Mesothelial cell of epicardium (in vitro differentiated cells): ENCODE results near the gene PIF1. TPM values are rescaled to one million over a fixed set of nuclear protein-coding genes. Genes with fewer than 3 reads are reported as not detected.

ENCODE experiments used
- DNase-seq, 2 experiments: peaks; one replicate each; pipeline ENCODE4 v3.0.0; 2021; ENCODE audit warnings: low spot score in 2 of 2; ENCODE audit not compliant: unreplicated experiment in 2 of 2
- H3K27ac Mint-ChIP-seq: 2 replicates; pipeline ENCODE4 v1.8.0; 2021; ENCODE audit warnings: mixed read lengths
- H3K27me3 Mint-ChIP-seq: 2 replicates; pipeline ENCODE4 v1.8.0; 2021; ENCODE audit warnings: low read depth, mixed read lengths
- H3K36me3 Mint-ChIP-seq: 2 replicates; pipeline ENCODE4 v1.8.0; 2021; ENCODE audit warnings: mixed read lengths
- H3K4me1 Mint-ChIP-seq: 2 replicates; pipeline ENCODE4 v1.8.0; 2021; ENCODE audit warnings: mixed read lengths
- H3K4me3 Mint-ChIP-seq: 2 replicates; pipeline ENCODE4 v1.8.0; 2021; ENCODE audit warnings: mild to moderate bottlenecking, moderate library complexity, mixed read lengths
- H3K9me3 Mint-ChIP-seq: 2 replicates; pipeline ENCODE4 v1.8.0; 2021; ENCODE audit warnings: mixed read lengths
- total RNA-seq: library from RNA; stranded (reverse); gene quantifications from 3 replicates; pipeline ENCODE4 v1.2.1, GENCODE V29; 2021
- TF ChIP-seq, protein P1 (sequence below): fragments of 200-600 bp; sonication (generic); IDR thresholded peaks from one replicate; pipeline ENCODE4 v1.5.0; 2021; ENCODE audit warnings: antibody characterized with exemption; ENCODE audit not compliant: unreplicated experiment

The PIF1 gene, protein sequence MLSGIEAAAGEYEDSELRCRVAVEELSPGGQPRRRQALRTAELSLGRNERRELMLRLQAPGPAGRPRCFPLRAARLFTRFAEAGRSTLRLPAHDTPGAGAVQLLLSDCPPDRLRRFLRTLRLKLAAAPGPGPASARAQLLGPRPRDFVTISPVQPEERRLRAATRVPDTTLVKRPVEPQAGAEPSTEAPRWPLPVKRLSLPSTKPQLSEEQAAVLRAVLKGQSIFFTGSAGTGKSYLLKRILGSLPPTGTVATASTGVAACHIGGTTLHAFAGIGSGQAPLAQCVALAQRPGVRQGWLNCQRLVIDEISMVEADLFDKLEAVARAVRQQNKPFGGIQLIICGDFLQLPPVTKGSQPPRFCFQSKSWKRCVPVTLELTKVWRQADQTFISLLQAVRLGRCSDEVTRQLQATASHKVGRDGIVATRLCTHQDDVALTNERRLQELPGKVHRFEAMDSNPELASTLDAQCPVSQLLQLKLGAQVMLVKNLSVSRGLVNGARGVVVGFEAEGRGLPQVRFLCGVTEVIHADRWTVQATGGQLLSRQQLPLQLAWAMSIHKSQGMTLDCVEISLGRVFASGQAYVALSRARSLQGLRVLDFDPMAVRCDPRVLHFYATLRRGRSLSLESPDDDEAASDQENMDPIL
- 10.8 to 12.4 TPM (median 10.8 TPM) in 3 replicates for total RNA-seq

- H3K9me3 Mint-ChIP-seq = no peaks in the 10 kb centered on the region
- peaks cover 23% of the 10 kb centered on the region for H3K27me3 Mint-ChIP-seq
- peaks cover 1% of the 10 kb centered on the region for H3K36me3 Mint-ChIP-seq
- H3K4me1 Mint-ChIP-seq = peaks cover 23% of the 10 kb centered on the region
- H3K4me3 Mint-ChIP-seq = peak within 1 kb of the TSS; percentile 80
- peak; percentile 64 to 82 for DNase-seq
- peak within 1 kb of the TSS; percentile 97 for H3K27ac Mint-ChIP-seq
- TF ChIP-seq, protein P1, sequence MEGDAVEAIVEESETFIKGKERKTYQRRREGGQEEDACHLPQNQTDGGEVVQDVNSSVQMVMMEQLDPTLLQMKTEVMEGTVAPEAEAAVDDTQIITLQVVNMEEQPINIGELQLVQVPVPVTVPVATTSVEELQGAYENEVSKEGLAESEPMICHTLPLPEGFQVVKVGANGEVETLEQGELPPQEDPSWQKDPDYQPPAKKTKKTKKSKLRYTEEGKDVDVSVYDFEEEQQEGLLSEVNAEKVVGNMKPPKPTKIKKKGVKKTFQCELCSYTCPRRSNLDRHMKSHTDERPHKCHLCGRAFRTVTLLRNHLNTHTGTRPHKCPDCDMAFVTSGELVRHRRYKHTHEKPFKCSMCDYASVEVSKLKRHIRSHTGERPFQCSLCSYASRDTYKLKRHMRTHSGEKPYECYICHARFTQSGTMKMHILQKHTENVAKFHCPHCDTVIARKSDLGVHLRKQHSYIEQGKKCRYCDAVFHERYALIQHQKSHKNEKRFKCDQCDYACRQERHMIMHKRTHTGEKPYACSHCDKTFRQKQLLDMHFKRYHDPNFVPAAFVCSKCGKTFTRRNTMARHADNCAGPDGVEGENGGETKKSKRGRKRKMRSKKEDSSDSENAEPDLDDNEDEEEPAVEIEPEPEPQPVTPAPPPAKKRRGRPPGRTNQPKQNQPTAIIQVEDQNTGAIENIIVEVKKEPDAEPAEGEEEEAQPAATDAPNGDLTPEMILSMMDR = no peak
Measured at GRCh38 chr15:64825431-64826294, at the start of gene PIF1. Gene PIF1, minus strand, starts transcription at chr15:64825647. Its CDS starts 1,312 bp downstream, at chr15:64824335.

GRCh38 chr15:64870353-64870752 lies 44.9 kb upstream of the PIF1 start:
- Mint-ChIP-seq H3K4me1 (peaks cover 10% of the 10 kb centered on the region), H3K4me3 (no peak overlapping the region), H3K27ac (no peak overlapping the region), H3K9me3 (no peaks in the 10 kb centered on the region), H3K27me3 (no peaks in the 10 kb centered on the region), H3K36me3 (no peaks in the 10 kb centered on the region)
- TF ChIP-seq, protein P1 = no peak
- DNase-seq = no peak

DNA sequence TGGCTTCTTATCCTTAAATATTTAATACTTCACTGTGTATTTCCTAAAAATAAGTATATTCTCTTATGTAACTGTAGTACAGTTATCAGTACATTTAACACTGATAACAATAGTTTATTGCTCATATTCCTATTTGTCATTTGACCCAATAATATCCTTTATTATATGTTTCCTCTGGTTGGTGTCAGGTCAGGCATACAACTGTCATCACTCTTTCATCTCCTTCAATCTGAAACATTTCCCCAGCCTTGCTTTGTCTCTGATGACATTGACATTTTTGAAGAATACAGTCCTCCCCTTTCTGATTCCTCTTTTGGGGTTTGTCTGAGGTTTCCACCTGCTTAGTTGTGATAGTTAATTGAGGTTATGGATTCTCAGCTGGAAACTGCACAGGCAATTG lies 44.1 kb upstream of the PIF1 start:
- no peaks in the 10 kb centered on the region for H3K36me3 Mint-ChIP-seq
- peaks cover 10% of the 10 kb centered on the region for H3K4me1 Mint-ChIP-seq

DNA sequence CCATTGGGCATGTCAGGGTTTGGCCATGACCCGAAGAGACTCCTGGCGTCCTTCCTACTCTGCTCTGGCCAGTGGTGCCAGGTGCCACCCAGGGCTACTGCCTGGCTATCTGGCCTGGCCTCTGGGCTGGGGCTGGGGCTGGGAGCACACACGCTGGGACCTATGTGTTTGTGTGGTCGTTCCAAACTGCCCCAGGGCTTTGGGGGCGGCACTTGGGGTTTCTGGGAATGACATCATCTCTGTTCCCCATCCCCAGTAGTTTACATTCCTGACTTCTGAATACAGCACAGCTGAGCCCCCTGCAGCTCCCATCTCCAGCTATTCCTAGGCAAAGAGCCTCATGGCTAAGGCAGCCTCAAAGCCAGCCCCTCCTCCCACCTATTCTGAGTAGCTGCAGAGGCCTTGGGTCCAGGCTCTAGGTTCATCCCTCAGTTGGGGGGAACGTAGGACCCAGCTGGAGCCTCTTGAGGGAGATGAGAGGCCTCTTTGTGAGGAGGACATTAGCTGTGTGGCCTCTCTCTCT lies 40.6 kb upstream of the PIF1 start:
- Mint-ChIP-seq H3K4me1 (peaks cover 7% of the 10 kb centered on the region), H3K36me3 (no peaks in the 10 kb centered on the region), H3K9me3 (no peaks in the 10 kb centered on the region), H3K4me3 (no peak overlapping the region), H3K27me3 (no peaks in the 10 kb centered on the region), H3K27ac (no peak overlapping the region)
- TF ChIP-seq, protein P1 = no peak
- DNase-seq = no peak

More for the DNA sequence above, 44.1 kb upstream of the PIF1 start:
- H3K27ac Mint-ChIP-seq = no peak overlapping the region
- no peaks in the 10 kb centered on the region for H3K27me3 Mint-ChIP-seq
- H3K4me3 Mint-ChIP-seq = no peak overlapping the region
- H3K9me3 Mint-ChIP-seq = no peaks in the 10 kb centered on the region
- no peak for DNase-seq
- TF ChIP-seq, protein P1 = no peak

- H3K36me3 Mint-ChIP-seq = no peaks in the 10 kb centered on the region
- TF ChIP-seq, protein P1 = no peak
- DNase-seq = no peak
- H3K4me1 Mint-ChIP-seq = peaks cover 7% of the 10 kb centered on the region
- H3K9me3 Mint-ChIP-seq = no peaks in the 10 kb centered on the region
- H3K27me3 Mint-ChIP-seq = no peaks in the 10 kb centered on the region
- no peak overlapping the region for H3K4me3 Mint-ChIP-seq
- H3K27ac Mint-ChIP-seq = no peak overlapping the region
Measured at GRCh38 chr15:64865126-64865997, 39.9 kb upstream of the PIF1 start.
